GM19468 (cell line): Measurements from ENCODE around the gene CHERP.
"Not testable (repeated sequence)": the region's sequence is repeated elsewhere in the genome, so short reads cannot be mapped to it uniquely, and the experiment has no call there.

Experiments
- ATAC-seq: cut with Tn5 transposase; IDR thresholded peaks from one replicate; pipeline ENCODE4 v1.9.1; 2021; ENCODE audit warnings: mild to moderate bottlenecking, moderate library complexity, moderate number of reproducible peaks; ENCODE audit not compliant: unreplicated experiment; ENCODE audit errors: extremely low read depth

CHERP gene

GRCh38 chr19:16522559-16523377, 19.5 kb downstream of the CHERP start:
- no peak for ATAC-seq

DNA sequence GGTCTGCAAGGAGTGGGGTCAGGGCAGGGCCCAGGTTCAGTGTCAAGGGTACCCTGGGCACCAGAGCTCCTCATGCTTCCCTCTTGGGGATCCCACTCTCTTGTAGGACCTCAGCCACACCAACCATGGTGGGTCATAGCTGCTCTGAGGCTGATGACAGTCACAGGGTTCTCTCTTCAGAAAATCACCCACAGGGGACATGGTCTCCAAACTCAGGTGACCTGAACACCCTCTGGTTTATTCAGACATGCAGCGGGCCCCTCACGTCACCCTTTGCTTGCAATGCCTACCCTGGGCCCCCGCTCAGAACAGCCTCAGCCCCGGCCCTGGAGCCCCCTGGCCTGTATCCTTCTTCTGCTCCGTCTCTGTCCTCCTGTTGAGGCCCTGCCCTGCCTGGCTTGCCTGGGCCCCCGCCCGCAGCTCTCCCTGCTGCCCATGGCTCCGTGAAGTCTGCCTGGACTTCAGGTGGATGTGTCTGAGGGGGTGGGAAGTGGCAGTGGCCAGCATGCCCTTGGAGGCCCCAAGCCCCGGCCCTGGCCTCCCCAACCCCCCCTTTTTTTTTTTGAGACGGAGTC, 20.4 kb downstream of the CHERP start:
- ATAC-seq = no peak

GRCh38 chr19:16520986-16521624, 21.1 kb downstream of the CHERP start:
- no peak for ATAC-seq

GRCh38 chr19:16520074-16520973, 21.9 kb downstream of the CHERP start:
- no peak for ATAC-seq

DNA sequence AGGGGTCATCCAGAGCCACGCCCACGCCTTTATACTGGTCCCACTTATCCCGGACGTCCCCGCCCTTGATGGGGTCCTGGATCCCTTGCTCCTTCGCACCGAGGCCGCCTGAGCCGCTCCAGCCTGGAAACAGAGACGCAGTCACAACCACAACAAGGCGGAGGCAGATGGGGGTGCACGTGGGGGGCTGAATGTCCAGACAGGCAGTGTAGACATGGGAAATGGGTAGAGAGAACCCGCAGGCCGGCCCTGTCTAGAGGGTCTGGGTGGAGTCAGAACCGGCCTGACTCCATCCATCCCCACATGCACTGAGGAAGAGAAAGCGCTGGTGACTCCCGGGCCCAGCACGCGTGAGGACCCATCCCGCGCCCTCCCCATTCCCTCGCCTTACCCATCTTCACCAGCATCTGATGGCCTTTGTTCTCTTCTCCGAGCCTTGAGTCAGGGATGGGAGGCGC, 23.0 kb downstream of the CHERP start:
- ATAC-seq = no peak

GRCh38 chr19:16518483-16519229, 23.6 kb downstream of the CHERP start:
- ATAC-seq = no peak

DNA sequence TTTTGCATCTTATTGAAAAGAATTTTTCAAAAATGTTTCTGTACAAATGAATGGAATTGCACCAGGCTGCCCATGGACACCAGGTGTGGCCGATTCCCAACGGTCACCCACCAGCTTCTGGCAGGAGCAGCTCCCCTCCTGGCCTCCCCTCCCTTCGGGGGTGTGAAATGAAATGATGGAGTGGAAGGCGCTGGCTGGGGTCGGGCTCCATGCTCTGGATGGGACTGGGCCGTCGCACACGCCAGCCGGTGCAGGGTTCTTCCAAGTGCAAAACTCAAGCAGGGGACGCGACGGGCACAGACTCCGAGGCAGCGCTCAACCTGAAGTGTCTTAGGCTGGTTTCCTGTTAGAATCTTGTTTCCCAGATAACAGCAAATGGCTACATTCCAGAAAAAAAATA, 24.2 kb downstream of the CHERP start:
- no peak for ATAC-seq

DNA sequence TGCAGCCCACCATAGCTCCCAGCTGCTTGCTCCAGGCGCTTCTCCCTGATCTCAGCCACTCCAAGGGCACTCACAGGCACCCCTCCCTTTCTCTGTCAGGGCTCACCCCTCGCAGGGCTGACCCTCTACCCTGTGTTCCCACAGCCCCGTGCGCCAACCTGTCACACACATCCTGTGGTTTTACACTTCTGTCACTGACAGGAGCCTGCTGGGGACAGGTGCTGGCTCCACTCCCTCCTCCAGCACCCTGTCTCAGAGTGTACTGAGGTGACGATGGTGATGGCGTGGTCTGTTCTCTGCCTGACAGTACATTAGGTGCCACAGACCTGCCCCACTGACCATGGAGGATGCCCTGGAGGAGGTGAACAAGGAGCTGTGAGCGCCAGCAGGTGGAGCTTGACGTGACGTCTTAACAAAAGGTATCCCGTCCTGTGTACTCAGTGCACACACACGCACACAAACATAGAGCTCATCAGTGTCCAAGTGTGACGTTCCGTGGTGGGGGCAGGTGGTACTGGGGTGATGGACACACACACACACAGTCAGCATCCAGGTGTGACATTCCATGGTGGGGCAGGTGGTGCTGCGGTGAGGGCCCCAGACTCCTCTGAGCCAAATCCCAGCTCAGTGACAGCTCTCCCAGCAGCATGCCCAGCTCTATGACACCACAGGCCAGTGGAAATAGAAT, 25.2 kb downstream of the CHERP start:
- ATAC-seq = no peak

GRCh38 chr19:16516381-16516780, 25.9 kb downstream of the CHERP start:
- no peak for ATAC-seq

DNA sequence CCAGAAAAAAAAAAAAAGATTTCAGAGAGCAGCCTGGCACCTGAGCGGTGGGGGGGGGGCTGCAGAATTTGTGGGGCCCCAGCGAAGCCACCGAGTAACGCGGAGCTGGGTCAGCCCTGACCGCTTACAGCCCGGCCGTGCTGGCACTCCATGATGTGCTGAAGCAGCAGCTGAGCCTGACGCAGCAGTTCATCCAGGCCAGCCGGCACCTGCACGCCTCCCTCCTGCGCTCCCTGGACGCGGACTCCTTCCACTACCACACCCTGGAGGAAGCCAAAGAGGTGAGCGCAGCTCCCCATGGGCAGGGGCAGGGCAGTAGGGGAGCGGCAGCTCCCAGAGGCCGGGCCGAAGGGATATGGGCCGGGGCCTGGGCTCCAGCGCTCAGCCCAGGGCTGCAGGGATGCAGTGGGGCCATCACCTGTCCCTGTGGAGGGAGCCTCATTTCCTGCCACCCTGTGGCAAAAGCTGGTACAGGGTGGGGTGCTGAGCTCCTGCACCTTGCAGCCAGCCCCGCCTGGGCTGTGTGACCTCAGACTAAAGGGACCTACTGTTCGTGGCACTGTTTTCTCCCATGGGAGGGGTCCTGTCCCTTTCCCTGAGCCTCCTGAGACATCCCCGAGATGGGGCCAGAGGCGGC, 27.7 kb downstream of the CHERP start:
- ATAC-seq = no peak

- not testable (repeated sequence) for ATAC-seq
These were observed 29.6 kb downstream of the CHERP start for GRCh38 chr19:16512611-16513010.

DNA sequence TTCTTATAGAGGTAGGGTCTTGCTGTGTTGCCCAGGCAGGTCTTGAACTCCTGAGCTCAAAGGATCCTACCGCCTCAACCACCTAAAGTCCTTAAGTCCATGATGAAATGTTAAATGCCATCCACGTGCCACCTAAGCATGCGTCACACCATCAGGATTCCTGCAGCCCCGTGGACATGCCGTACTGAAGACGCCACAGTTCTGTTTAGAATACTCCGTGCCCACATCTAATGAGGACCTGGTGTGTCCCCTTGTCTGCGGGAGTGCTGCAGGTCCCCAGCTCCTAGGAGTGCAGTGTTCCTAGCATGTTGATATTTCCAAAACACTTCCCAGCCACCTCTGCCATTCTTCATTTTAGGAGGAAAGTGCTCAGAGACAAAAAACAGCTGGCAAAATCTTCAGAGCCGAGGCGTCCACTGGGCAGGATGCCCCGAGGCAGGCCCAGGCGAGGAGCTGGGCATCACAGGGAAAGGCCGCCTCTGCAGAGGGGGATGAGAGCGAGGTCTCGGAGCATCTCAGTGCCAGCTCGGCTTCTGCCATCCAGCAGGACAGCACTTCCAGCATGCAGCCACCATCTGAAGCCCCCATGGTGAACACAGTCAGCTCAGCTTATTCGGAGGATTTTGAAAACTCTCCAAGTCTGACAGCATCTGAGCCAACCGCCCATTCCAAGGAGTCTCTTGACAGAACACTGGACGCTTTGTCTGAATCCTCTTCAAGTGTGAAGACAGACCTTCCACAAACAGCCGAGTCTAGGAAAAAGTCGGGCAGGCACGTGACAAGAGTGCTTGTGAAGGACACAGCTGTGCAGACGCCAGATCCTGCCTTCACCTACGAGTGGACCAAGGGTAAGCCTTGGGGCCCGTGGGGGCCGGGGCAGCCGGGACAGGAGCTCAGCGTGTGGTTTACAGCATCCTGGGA, 32.8 kb downstream of the CHERP start:
- no peak for ATAC-seq

DNA sequence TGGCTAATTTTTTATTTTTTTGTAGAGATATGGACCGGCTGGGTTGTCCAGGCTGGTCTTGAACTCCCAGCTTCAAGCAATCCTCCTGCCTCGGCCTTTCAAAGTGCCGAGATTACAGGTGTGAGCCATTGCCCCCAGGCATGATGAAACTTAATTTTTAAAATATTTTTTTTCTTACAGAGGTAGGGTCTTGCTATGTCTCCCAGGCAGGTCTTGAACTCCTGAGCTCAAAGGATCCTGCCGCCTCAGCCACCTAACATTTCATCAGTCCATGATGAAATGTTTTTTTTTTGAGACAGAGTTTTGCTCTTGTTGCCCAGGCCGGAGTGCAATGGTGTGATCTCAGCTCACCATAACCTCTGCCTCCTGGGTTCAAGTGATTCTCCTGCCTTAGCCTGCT, 33.7 kb downstream of the CHERP start:
- no peak for ATAC-seq

DNA sequence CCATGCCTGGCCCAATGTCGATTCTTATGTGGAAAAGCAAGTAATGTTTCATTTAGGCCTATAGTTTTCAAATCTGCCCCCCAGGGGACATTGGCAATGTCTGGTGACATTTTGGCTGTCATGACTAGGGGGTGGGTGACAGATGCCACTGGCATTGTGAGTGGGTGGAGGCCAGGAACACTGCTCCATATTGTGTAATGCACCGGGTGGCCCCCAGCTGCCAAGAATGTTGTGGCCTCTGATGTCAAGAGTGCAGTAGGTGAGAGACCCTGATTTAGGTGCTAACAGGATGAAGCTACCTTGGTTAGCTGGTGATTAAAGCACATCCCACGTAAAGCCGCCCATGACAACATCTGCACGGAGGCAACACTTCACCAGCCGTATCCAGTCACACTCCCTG, 35.3 kb downstream of the CHERP start:
- ATAC-seq = no peak

DNA sequence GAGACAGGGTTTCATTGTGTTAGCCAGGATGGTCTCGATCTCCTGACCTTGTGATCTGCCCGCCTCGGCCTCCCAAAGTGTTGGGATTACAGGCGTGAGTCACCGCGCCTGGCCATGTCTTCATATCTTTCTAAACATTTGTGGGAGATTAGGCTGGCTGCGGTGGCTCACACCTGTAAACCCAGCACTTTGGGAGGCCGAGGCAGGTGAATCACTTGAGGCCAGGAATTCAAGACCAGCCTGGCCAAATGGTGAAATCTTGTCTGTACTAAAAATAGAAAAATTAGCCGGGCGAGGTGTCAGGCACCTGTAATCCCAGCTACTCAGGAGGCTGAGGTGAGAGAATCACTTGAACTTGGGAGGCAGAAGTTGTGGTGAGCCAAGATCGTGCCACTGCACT, 36.1 kb downstream of the CHERP start:
- not testable (repeated sequence) for ATAC-seq

- ATAC-seq = no peak
These were observed 38.0 kb downstream of the CHERP start for GRCh38 chr19:16504271-16504670.

DNA sequence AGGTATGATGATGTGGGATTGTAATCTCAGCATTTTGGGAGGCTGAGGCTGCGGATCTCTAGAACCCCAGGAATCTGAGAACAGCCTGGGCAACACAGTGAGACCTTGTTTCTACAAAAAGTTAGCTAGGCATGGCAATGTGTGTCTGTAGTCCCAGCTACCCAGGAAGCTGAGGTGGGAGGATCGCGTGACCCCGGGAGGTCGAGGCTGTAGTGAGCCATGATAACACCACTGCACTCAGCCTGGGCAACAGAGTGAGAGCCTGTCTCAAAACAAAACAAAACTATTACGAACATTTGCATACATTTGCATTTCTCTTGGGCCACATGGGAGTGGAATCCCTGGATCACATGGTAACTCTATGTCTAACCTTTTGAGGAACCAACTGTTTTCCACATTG, 44.4 kb downstream of the CHERP start:
- ATAC-seq = no peak

DNA sequence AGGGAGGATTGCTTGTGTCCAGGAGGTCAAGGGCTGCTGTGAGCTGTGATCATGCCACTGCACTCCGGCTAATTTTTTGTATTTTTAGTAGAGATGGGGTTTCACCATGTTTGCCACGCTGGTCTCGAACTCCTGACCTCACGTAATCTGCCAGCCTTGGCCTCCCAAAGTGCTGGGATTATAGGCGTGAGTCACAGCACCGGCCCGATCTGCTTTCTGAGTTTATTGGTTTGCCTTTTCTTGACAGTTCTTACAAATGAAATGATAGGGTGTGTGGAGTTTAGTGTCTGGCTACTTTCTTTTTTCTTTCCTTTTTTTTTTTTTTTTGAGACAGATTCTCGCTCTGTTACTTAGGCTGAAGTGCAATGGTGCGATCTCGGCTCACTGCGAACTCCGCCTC, 45.2 kb downstream of the CHERP start:
- no peak for ATAC-seq
